Gastroesophageal sphincter (tissue), 3 donors: ENCODE results near the gene ARRB1.

ENCODE experiments used
- EP300 ChIP-seq: sonication (generic); formaldehyde crosslinking; IDR thresholded peaks from one replicate; pipeline ENCODE4 v1.6.1; 2017; ENCODE audit warnings: antibody characterized with exemption, mild to moderate bottlenecking
- POLR2A ChIP-seq, 2 donors: fragments of 450-650 bp; IDR thresholded peaks; one replicate each; pipeline ENCODE4 v1.6.1; 2017; ENCODE audit warnings: antibody characterized with exemption in 2 of 2, mild to moderate bottlenecking in 2 of 2, moderate library complexity in 1 of 2
- POLR2AphosphoS5 ChIP-seq: sonication (generic); formaldehyde crosslinking; IDR thresholded peaks from one replicate; pipeline ENCODE4 v1.6.1; 2017; ENCODE audit warnings: antibody characterized with exemption
- TF ChIP-seq, protein P1 (sequence below), 4 experiments: fragments of 200-600 bp in 2 of 4; fragments of 450-650 bp in 2 of 4; sonication (generic) in 1 of 4; IDR thresholded peaks; one replicate each; pipeline ENCODE4 v1.5.1; 2017 to 2019; ENCODE audit warnings: antibody characterized with exemption in 4 of 4, mild to moderate bottlenecking in 2 of 4, moderate library complexity in 2 of 4

GRCh38 chr11:75272391-75272790 lies 79.1 kb downstream of the ARRB1 start:
- TF ChIP-seq, protein P1, sequence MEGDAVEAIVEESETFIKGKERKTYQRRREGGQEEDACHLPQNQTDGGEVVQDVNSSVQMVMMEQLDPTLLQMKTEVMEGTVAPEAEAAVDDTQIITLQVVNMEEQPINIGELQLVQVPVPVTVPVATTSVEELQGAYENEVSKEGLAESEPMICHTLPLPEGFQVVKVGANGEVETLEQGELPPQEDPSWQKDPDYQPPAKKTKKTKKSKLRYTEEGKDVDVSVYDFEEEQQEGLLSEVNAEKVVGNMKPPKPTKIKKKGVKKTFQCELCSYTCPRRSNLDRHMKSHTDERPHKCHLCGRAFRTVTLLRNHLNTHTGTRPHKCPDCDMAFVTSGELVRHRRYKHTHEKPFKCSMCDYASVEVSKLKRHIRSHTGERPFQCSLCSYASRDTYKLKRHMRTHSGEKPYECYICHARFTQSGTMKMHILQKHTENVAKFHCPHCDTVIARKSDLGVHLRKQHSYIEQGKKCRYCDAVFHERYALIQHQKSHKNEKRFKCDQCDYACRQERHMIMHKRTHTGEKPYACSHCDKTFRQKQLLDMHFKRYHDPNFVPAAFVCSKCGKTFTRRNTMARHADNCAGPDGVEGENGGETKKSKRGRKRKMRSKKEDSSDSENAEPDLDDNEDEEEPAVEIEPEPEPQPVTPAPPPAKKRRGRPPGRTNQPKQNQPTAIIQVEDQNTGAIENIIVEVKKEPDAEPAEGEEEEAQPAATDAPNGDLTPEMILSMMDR (IDR thresholded peaks at IDR 0.05), result no peak
- TF ChIP-seq POLR2AphosphoS5 (no peak), EP300 (no peak), POLR2A (IDR thresholded peaks at IDR 0.05) (no peak)
